ENCODE measurements around the gene CAPN9.

Gene CAPN9

DNA sequence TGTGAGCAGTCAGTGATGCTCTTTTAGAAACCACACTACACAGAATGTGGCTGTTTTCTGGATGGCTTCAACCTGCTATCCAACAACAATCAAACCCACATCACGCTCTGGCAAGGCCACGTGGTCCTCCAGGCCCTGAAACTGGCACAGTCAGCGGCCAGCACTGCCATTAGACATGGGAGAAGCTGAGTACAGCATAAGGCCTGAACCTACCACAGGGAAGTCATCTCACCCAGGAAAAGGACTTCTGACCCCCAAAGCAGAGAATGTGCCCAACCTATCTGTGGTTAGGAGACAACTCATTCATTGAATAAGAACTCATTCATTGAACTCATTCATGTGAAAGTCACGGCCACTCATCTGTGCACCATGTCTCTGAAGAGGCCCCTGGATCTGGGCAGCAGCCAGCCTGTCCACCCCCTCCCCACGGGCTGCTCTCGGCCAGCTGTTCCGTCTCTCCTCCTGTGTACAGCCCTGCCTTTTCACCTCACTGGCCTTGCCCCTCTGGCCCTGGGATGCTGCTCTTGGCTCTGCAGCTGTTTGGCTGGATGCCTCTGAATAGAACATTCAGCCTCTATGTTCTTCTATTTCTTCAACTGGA is 80.0 kb downstream of the CAPN9 start:
- no peak overlapping the region for H3K4me3 ChIP-seq (ENCODE audit: low read depth, low read length)
- H3K36me3 ChIP-seq (ENCODE audit: control insufficient read depth in 2 of 2, insufficient read depth in 1 of 2, low read length in 2 of 2) = no peaks in the 10 kb centered on the region
- ChIA-PET POLR2A (no interaction called here), CTCF (interaction anchor here (0.5 to 0.6 kb wide), 2 partner anchors 45 to 1464 kb away, joined by 3 to 4 read pairs; no protein-coding TSS in a partner anchor)
- no peaks in the 10 kb centered on the region for H3K4me1 ChIP-seq (ENCODE audit: control insufficient read depth, insufficient read depth, low read length)
- H3K9me3 ChIP-seq (ENCODE audit: control insufficient read depth, insufficient read depth, low read depth, low read length) = no peaks in the 10 kb centered on the region
- no peak overlapping the region for H3K27ac ChIP-seq (ENCODE audit: extremely low read depth, low read depth, low read length)
- TF ChIP-seq SCRT2 (tag by site-specific recombination; IDR thresholded peaks at IDR 0.05) (no peak), ZNF785 (tag by site-specific recombination; IDR thresholded peaks at IDR 0.05) (no peak), ZNF707 (tag by site-specific recombination; IDR thresholded peaks at IDR 0.05) (no peak), ZNF768 (tag by site-specific recombination; IDR thresholded peaks at IDR 0.05) (no peak), KLF10 (tag by site-specific recombination; IDR thresholded peaks at IDR 0.05) (no peak), ZNF837 (tag by site-specific recombination; IDR thresholded peaks at IDR 0.05) (no peak), ZNF555 (tag by site-specific recombination; conservative IDR thresholded peaks at IDR 0.05) (no peak), ZNF48 (tag by site-specific recombination; IDR thresholded peaks at IDR 0.05) (no peak), ZNF133 (tag by site-specific recombination; IDR thresholded peaks at IDR 0.05) (no peak), ZNF623 (tag by site-specific recombination; IDR thresholded peaks at IDR 0.05) (no peak)
- TF ChIP-seq, protein P1, sequence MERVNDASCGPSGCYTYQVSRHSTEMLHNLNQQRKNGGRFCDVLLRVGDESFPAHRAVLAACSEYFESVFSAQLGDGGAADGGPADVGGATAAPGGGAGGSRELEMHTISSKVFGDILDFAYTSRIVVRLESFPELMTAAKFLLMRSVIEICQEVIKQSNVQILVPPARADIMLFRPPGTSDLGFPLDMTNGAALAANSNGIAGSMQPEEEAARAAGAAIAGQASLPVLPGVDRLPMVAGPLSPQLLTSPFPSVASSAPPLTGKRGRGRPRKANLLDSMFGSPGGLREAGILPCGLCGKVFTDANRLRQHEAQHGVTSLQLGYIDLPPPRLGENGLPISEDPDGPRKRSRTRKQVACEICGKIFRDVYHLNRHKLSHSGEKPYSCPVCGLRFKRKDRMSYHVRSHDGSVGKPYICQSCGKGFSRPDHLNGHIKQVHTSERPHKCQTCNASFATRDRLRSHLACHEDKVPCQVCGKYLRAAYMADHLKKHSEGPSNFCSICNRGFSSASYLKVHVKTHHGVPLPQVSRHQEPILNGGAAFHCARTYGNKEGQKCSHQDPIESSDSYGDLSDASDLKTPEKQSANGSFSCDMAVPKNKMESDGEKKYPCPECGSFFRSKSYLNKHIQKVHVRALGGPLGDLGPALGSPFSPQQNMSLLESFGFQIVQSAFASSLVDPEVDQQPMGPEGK (tag by site-specific recombination; IDR thresholded peaks at IDR 0.05) = no peak
- TF ChIP-seq, protein P2, sequence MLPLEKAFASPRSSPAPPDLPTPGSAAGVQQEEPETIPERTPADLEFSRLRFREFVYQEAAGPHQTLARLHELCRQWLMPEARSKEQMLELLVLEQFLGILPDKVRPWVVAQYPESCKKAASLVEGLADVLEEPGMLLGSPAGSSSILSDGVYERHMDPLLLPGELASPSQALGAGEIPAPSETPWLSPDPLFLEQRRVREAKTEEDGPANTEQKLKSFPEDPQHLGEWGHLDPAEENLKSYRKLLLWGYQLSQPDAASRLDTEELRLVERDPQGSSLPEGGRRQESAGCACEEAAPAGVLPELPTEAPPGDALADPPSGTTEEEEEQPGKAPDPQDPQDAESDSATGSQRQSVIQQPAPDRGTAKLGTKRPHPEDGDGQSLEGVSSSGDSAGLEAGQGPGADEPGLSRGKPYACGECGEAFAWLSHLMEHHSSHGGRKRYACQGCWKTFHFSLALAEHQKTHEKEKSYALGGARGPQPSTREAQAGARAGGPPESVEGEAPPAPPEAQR (tag by site-specific recombination; IDR thresholded peaks at IDR 0.05) = no peak

DNA sequence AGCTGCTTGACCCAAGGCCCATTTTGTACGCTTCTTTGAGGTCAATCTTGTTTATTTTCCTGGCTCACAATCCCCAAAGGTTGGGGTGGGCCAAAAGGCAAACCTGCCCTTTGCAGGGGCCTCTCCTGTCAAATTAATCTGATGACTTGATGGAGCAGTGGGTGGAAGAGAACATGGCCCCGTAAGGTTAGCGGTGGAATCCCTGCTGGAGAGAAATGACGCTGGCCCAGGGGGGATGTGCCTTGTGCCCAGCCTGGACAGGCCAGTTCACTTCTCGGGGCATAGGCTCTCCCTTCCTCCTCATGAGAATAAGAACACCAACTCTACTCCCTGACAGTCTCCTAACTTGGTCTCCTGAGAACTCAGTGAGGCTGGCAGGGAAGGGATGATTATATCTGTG is 80.6 kb downstream of the CAPN9 start:
- POLR2A ChIA-PET = no interaction called here
- TF ChIP-seq ZNF274 (IDR thresholded peaks at IDR 0.05; ENCODE audit: low read length) = no peak
- TF ChIP-seq ZNF274 (tag by site-specific recombination; IDR thresholded peaks at IDR 0.05; ENCODE audit: borderline replicate concordance) = no peak
- no peak for TF ChIP-seq ZNF416 (tag by site-specific recombination; IDR thresholded peaks at IDR 0.05)
- TF ChIP-seq, protein P3, sequence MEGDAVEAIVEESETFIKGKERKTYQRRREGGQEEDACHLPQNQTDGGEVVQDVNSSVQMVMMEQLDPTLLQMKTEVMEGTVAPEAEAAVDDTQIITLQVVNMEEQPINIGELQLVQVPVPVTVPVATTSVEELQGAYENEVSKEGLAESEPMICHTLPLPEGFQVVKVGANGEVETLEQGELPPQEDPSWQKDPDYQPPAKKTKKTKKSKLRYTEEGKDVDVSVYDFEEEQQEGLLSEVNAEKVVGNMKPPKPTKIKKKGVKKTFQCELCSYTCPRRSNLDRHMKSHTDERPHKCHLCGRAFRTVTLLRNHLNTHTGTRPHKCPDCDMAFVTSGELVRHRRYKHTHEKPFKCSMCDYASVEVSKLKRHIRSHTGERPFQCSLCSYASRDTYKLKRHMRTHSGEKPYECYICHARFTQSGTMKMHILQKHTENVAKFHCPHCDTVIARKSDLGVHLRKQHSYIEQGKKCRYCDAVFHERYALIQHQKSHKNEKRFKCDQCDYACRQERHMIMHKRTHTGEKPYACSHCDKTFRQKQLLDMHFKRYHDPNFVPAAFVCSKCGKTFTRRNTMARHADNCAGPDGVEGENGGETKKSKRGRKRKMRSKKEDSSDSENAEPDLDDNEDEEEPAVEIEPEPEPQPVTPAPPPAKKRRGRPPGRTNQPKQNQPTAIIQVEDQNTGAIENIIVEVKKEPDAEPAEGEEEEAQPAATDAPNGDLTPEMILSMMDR (tag by site-specific recombination; IDR thresholded peaks at IDR 0.05) = no peak
- TF ChIP-seq ZNF707 (tag by site-specific recombination; IDR thresholded peaks at IDR 0.05) = no peak
- H3K4me1 ChIP-seq (ENCODE audit: control insufficient read depth, insufficient read depth, low read length) = no peaks in the 10 kb centered on the region
- H3K9me3 ChIP-seq (ENCODE audit: control insufficient read depth, insufficient read depth, low read depth, low read length) = no peaks in the 10 kb centered on the region
- H3K4me3 ChIP-seq (ENCODE audit: low read depth, low read length) = no peak overlapping the region
- CTCF ChIA-PET = interaction anchor here (2.1 kb wide), 1 partner anchor 7 kb away, joined by 6 read pairs; no protein-coding TSS in a partner anchor
- no peak overlapping the region for H3K27ac ChIP-seq (ENCODE audit: extremely low read depth, low read depth, low read length)
- H3K36me3 ChIP-seq (ENCODE audit: control insufficient read depth in 2 of 2, insufficient read depth in 1 of 2, low read length in 2 of 2) = no peaks in the 10 kb centered on the region

DNA sequence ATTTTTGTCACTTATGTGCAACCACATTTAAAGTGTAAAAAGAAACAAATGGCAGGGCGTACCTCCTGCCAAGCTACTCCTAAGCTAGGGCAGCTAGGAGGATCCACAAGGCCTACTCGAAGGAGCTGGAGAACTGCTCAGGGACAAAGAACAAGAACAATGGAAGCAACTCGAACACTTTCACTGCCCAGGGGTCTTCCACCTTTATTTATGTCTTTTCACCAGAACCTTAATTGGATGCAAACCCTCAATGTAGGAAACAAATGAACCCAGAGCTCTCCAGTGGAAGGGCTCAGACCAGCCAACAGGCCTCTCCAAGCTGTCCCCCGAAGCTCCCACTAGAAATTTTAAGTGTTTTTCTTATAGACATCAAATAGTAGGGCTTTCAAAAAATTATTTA is 81.2 kb downstream of the CAPN9 start:
- Histone ChIP-seq H3K36me3 (ENCODE audit: control insufficient read depth in 2 of 2, insufficient read depth in 1 of 2, low read length in 2 of 2) (no peaks in the 10 kb centered on the region), H3K27ac (ENCODE audit: extremely low read depth, low read depth, low read length) (no peak overlapping the region), H3K9me3 (ENCODE audit: control insufficient read depth, insufficient read depth, low read depth, low read length) (no peaks in the 10 kb centered on the region), H3K4me3 (ENCODE audit: low read depth, low read length) (no peak overlapping the region), H3K4me1 (ENCODE audit: control insufficient read depth, insufficient read depth, low read length) (no peaks in the 10 kb centered on the region)
- ChIA-PET CTCF (interaction anchor here (1.5 to 2.1 kb wide), 2 partner anchors 8 to 30 kb away, joined by 5 to 6 read pairs; no protein-coding TSS in a partner anchor), POLR2A (no interaction called here)
- TF ChIP-seq ZNF350 (tag by site-specific recombination; IDR thresholded peaks at IDR 0.05) = no peak
- TF ChIP-seq ZNF174 (tag by site-specific recombination; IDR thresholded peaks at IDR 0.05) = no peak
- TF ChIP-seq ZNF239 (tag by site-specific recombination; IDR thresholded peaks at IDR 0.05) = no peak
- TF ChIP-seq ZNF660 (tag by site-specific recombination; IDR thresholded peaks at IDR 0.05) = no peak
- TF ChIP-seq ZFP41 (tag by site-specific recombination; IDR thresholded peaks at IDR 0.05; ENCODE audit: borderline replicate concordance) = no peak
- TF ChIP-seq, protein P4, sequence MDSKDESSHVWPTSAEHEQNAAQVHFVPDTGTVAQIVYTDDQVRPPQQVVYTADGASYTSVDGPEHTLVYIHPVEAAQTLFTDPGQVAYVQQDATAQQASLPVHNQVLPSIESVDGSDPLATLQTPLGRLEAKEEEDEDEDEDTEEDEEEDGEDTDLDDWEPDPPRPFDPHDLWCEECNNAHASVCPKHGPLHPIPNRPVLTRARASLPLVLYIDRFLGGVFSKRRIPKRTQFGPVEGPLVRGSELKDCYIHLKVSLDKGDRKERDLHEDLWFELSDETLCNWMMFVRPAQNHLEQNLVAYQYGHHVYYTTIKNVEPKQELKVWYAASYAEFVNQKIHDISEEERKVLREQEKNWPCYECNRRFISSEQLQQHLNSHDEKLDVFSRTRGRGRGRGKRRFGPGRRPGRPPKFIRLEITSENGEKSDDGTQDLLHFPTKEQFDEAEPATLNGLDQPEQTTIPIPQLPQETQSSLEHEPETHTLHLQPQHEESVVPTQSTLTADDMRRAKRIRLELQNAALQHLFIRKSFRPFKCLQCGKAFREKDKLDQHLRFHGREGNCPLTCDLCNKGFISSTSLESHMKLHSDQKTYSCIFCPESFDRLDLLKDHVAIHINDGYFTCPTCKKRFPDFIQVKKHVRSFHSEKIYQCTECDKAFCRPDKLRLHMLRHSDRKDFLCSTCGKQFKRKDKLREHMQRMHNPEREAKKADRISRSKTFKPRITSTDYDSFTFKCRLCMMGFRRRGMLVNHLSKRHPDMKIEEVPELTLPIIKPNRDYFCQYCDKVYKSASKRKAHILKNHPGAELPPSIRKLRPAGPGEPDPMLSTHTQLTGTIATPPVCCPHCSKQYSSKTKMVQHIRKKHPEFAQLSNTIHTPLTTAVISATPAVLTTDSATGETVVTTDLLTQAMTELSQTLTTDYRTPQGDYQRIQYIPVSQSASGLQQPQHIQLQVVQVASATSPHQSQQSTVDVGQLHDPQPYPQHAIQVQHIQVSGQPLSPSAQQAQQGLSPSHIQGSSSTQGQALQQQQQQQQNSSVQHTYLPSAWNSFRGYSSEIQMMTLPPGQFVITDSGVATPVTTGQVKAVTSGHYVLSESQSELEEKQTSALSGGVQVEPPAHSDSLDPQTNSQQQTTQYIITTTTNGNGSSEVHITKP (tag by site-specific recombination; IDR thresholded peaks at IDR 0.05) = no peak
- no peak for TF ChIP-seq TCF7L2 (IDR thresholded peaks at IDR 0.05; ENCODE audit: borderline replicate concordance, low read depth, low read length)
